ENCODE data around the gene PGS1.

DNA sequence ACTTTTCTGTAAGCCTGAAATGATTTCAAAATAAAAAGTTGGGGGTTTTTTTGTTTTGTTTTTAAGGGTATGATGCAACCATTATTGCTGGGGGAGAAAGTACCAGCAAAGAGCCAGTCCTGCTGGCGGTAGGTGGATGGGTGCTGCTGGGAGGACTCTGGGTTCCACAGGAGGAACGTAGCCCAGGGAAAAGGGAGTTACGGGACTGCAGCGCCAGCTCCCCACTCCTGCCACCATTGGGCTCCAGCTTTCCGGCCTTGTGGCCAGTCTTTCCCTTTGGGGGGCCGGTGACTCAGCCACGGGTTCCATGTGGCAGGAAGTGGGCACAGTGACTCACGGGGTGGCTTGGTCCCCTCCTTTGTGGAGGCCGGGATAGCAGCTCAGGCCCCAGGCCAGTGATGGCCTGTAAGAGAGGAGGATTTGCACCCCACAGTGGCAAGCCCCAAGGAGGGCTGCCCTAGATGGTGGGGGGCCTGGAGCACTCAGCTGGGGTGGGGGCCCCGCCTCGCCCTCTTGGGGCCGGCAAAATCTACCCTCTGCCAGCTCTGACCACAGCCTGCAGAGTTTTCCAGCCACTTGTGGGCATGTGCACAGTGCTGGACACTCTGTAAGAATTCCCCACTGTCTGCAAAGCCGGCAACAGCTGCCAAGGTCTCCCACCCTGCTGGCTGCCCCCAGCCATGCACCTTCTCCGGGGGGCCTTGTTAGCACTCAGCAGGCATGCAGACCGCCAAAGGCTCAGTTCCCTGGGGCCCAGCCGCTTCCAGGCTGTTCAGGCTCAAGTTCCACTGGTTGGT lies 49.0 kb upstream of the PGS1 start:
- TF ChIP-seq, protein P1, sequence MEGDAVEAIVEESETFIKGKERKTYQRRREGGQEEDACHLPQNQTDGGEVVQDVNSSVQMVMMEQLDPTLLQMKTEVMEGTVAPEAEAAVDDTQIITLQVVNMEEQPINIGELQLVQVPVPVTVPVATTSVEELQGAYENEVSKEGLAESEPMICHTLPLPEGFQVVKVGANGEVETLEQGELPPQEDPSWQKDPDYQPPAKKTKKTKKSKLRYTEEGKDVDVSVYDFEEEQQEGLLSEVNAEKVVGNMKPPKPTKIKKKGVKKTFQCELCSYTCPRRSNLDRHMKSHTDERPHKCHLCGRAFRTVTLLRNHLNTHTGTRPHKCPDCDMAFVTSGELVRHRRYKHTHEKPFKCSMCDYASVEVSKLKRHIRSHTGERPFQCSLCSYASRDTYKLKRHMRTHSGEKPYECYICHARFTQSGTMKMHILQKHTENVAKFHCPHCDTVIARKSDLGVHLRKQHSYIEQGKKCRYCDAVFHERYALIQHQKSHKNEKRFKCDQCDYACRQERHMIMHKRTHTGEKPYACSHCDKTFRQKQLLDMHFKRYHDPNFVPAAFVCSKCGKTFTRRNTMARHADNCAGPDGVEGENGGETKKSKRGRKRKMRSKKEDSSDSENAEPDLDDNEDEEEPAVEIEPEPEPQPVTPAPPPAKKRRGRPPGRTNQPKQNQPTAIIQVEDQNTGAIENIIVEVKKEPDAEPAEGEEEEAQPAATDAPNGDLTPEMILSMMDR (IDR thresholded peaks at IDR 0.05; ENCODE audit: borderline replicate concordance, extremely low read depth, low read length, poor library complexity, severe bottlenecking): no peak
- TF ChIP-seq EZH2 (IDR thresholded peaks at IDR 0.05; ENCODE audit: borderline replicate concordance, low read depth, low read length, severe bottlenecking): no peak

Measured in DND-41 (cell line).